ENCODE data around the gene MAP6D1. TPM values are rescaled to one million over a fixed set of nuclear protein-coding genes. Genes with fewer than 3 reads are reported as not detected.

Gene MAP6D1
- total RNA-seq, 1 experiment from 2014 or later, result 7.1 TPM

DNA sequence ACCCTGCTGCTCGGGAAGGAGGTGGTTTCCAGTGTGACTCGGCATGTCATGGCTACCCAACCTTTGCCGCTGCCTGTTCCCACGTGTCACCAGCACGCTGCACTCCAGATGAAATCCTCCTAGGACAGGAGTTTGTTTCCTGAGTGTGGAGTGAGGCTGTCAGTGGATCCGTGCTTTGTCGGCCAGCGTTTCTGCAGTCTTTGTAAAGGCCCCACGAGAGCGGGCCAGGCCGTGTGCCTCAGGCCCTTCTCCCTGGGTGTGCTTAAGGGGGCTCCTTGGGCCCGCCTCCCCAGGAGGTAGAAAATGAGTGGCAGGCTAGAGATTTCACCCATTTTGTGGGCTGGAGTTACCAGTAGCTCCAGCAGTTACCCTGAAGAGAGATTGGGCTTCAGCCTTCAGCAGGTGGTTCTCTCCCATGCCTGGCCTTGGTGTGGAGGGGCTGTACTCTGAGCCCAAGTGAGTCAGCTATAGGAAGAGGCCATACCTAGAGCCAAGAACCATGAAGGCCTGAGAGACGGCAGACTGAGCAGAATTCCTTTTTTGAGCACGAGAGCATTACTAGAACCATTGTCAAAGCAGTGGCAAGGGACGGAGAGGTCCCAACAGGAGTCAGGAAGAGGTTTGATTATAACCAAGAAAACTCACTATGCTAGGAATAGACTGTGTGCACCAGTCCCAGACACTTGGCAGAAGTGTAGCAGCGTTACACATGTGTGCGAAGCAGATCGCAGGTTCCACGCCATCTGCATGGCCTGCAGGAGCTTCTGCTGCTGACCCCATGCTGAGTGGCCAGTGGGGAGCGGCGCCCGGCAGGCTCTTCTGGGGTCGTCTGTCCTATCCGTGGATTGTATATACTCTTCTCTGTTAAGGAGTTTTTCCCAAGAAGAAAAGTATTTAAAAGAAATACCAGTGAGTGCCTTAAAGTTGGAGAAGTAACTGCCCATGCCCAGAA is 14.5 kb downstream of the MAP6D1 start:
- H3K27ac Mint-ChIP-seq, result peak overlapping the region; percentile 4 to 77 (median 32); a peak in 4 of 7 replicates

More for the DNA sequence above, 14.5 kb downstream of the MAP6D1 start:
- no peak overlapping the region for H4K5ac ChIP-seq (ENCODE audit: insufficient read length, low read depth, low read length)
- no peaks in the 10 kb centered on the region for H4K20me1 ChIP-seq (ENCODE audit: control insufficient read depth, insufficient read depth, insufficient read length)
- no peak overlapping the region for H3K14ac ChIP-seq (ENCODE audit: insufficient read depth, low read length)
- no peak overlapping the region for H3K56ac ChIP-seq (ENCODE audit: insufficient read length, low read depth, low read length)
- H3K9ac ChIP-seq (ENCODE audit: extremely low read depth, insufficient read length, low read length), result no peak overlapping the region
- no peak overlapping the region for H3K4me2 ChIP-seq (ENCODE audit: insufficient read depth, insufficient read length, low read length)
- WGBS (ENCODE audit: extremely low coverage, insufficient read length, low lambda C conversion rate), result no CpG with 5 or more reads among the region's 24 CpGs
- TF ChIP-seq, protein P1, sequence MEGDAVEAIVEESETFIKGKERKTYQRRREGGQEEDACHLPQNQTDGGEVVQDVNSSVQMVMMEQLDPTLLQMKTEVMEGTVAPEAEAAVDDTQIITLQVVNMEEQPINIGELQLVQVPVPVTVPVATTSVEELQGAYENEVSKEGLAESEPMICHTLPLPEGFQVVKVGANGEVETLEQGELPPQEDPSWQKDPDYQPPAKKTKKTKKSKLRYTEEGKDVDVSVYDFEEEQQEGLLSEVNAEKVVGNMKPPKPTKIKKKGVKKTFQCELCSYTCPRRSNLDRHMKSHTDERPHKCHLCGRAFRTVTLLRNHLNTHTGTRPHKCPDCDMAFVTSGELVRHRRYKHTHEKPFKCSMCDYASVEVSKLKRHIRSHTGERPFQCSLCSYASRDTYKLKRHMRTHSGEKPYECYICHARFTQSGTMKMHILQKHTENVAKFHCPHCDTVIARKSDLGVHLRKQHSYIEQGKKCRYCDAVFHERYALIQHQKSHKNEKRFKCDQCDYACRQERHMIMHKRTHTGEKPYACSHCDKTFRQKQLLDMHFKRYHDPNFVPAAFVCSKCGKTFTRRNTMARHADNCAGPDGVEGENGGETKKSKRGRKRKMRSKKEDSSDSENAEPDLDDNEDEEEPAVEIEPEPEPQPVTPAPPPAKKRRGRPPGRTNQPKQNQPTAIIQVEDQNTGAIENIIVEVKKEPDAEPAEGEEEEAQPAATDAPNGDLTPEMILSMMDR (conservative IDR thresholded peaks at IDR 0.05), result no peak
- H4K91ac ChIP-seq (ENCODE audit: insufficient read length, low read depth, low read length), result no peak overlapping the region
- H2BK12ac ChIP-seq (ENCODE audit: insufficient read length, low read depth, low read length), result no peak overlapping the region
- H2BK20ac ChIP-seq (ENCODE audit: low read depth, low read length, poor library complexity, severe bottlenecking), result no peak overlapping the region
- H2AK5ac ChIP-seq (ENCODE audit: insufficient read length, low read length), result no peak overlapping the region
- H3K27ac ChIP-seq (ENCODE audit: insufficient read length, low read depth, low read length), result no peak overlapping the region
- Mint-ChIP-seq H3K4me3 (no peak overlapping the region), H3K4me1 (0 out of 4 replicates have a peak, but pooled peaks cover 0 to 1% of the 10 kb centered on the region in 2 experiments), H3K27me3 (ENCODE audit: low read depth) (no peaks in the 10 kb centered on the region), H3K9me3 (no peaks in the 10 kb centered on the region), H3K36me3 (ENCODE audit: insufficient read depth in 1 of 3, low read depth in 3 of 3) (peaks cover 32 to 80% (median 65%) of the 10 kb centered on the region in 3 experiments; a peak in 6 of 7 replicates)
- no peaks in the 10 kb centered on the region for H3K79me2 ChIP-seq (ENCODE audit: insufficient read depth, low read length)
- H3K18ac ChIP-seq (ENCODE audit: insufficient read length, low read depth, low read length), result no peak overlapping the region
- H2BK5ac ChIP-seq (ENCODE audit: insufficient read length, low read length), result no peak overlapping the region
- DNase-seq, result no peak
- H2BK120ac ChIP-seq (ENCODE audit: low read depth, low read length, poor library complexity, severe bottlenecking), result no peak overlapping the region
- no peak overlapping the region for H2BK15ac ChIP-seq (ENCODE audit: low read depth, low read length)
- H2AFZ ChIP-seq (ENCODE audit: low read length), result no peak overlapping the region
- no peak overlapping the region for H3T11ph ChIP-seq (ENCODE audit: low read length)
- H4K8ac ChIP-seq (replicated peaks; ENCODE audit: insufficient read length, low read depth, low read length), result no peak overlapping the region
- no peak overlapping the region for H3K23ac ChIP-seq (ENCODE audit: insufficient read length, low read depth, low read length)
- H3K4ac ChIP-seq (ENCODE audit: low read depth, low read length), result no peak overlapping the region
- no peaks in the 10 kb centered on the region for H3K79me1 ChIP-seq (ENCODE audit: insufficient read depth, low read depth, low read length, poor library complexity, severe bottlenecking)
- no peaks in the 10 kb centered on the region for H3K9me3 ChIP-seq (ENCODE audit: control insufficient read depth, low read depth, low read length)
- no peaks in the 10 kb centered on the region for H3K27me3 ChIP-seq (ENCODE audit: insufficient read depth, low read length)
- no peaks in the 10 kb centered on the region for H3K23me2 ChIP-seq (ENCODE audit: insufficient read length, low read depth, low read length, poor library complexity, severe bottlenecking)
- H3K4me1 ChIP-seq (ENCODE audit: insufficient read depth, low read length), result no peaks in the 10 kb centered on the region

All from H9 (cell line).